ENCODE measurements around the gene BORA. TPM values are rescaled to one million over a fixed set of nuclear protein-coding genes. Genes with fewer than 3 reads are reported as not detected.

BORA gene
- total and polyA plus RNA-seq, 4 donors, result 1.6 to 4.0 (median 3.3) TPM

DNA sequence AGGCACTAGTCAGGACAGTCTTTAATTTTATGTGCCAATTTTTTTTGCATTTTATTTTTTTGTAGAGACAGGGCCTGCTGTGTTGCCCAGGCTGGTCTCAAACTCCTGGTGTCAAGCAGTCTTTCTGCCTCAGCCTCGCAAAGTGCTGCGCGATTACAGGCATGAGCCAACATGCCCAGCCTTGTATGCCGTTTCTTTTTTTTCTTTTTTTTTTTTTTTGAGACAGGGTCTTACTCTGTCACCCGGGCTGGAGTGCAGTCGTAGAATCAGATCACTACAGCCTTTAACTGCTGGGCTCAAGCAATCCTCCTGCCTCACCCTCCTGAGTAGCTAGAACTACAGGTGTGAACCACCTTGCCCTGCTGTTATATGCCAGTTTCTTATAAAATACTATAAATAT lies 26.4 kb downstream of the BORA start:
- no peaks in the 10 kb centered on the region for H3K4me1 ChIP-seq (ENCODE audit: control insufficient read depth in 5 of 5, insufficient read depth in 5 of 5, low read length in 5 of 5)
- H3K27me3 ChIP-seq (ENCODE audit: control insufficient read depth in 3 of 3, insufficient read depth in 3 of 3, low read length in 2 of 3), result no peaks in the 10 kb centered on the region
- WGBS, 2 donors, result 93 to 95% methylated on average over 6 of the region's 6 CpGs
- no peak overlapping the region for H3K27ac ChIP-seq (ENCODE audit: low read depth in 1 of 2, low read length in 1 of 2)
- H3K36me3 ChIP-seq (ENCODE audit: control insufficient read depth in 4 of 4, insufficient read depth in 4 of 4, low read length in 4 of 4), result peaks cover 12 to 48% (median 25%) of the 10 kb centered on the region in 4 donors
- H3K9me3 ChIP-seq (ENCODE audit: control insufficient read depth in 4 of 4, insufficient read depth in 3 of 4, low read length in 3 of 4), result peaks cover 0 to 2% (median 0%) of the 10 kb centered on the region in 4 donors
- TF ChIP-seq, protein P1, sequence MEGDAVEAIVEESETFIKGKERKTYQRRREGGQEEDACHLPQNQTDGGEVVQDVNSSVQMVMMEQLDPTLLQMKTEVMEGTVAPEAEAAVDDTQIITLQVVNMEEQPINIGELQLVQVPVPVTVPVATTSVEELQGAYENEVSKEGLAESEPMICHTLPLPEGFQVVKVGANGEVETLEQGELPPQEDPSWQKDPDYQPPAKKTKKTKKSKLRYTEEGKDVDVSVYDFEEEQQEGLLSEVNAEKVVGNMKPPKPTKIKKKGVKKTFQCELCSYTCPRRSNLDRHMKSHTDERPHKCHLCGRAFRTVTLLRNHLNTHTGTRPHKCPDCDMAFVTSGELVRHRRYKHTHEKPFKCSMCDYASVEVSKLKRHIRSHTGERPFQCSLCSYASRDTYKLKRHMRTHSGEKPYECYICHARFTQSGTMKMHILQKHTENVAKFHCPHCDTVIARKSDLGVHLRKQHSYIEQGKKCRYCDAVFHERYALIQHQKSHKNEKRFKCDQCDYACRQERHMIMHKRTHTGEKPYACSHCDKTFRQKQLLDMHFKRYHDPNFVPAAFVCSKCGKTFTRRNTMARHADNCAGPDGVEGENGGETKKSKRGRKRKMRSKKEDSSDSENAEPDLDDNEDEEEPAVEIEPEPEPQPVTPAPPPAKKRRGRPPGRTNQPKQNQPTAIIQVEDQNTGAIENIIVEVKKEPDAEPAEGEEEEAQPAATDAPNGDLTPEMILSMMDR (IDR thresholded peaks at IDR 0.05; ENCODE audit: control extremely low read depth, extremely low read depth), result no peak
- ATAC-seq (ENCODE audit: insufficient read depth, low FRiP score), result no peak
- DNase-seq, result no peak
- H3K4me3 ChIP-seq, result no peak overlapping the region
- H3K9ac ChIP-seq (ENCODE audit: insufficient read depth in 1 of 2, low read length in 2 of 2), result no peak overlapping the region

DNA sequence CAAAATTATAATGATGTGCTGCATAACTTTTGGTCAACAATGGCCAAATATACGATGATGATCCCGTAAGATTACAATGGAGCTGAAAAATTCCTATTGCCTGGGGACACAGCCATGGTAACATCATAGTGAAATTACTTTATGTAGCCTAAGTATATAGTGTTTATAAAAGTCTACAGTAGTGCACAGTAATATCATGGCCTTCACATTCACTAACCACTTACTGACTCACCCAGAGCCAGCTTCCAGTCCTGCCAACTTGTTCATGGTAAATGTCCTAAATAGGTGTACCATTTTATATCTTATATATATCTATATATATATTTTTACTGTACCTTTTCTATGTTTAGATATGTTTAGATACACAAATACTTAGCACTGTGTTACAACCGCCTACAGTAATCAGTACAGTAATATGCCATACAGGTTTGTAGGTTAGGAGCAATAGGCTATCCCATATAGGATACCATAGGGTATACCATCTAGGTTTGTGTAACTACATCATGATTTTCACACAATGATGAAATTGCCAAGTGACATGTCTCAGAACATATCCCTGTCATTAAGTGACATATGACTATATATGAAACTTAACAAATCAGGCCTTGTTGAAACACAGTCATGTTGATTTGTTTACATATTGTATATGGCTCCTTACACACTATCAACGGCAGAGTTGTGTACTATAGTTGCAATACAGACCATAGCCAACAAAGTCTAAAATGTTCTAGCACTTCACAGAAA lies 30.2 kb downstream of the BORA start:
- TF ChIP-seq, protein P1 (IDR thresholded peaks at IDR 0.05; ENCODE audit: control extremely low read depth, extremely low read depth), result no peak
- H3K27ac ChIP-seq (ENCODE audit: low read depth in 1 of 2, low read length in 1 of 2), result no peak overlapping the region
- no peaks in the 10 kb centered on the region for H3K9me3 ChIP-seq (ENCODE audit: control insufficient read depth in 4 of 4, insufficient read depth in 3 of 4, low read length in 3 of 4)
- H3K27me3 ChIP-seq (ENCODE audit: control insufficient read depth in 3 of 3, insufficient read depth in 3 of 3, low read length in 2 of 3), result no peaks in the 10 kb centered on the region
- ATAC-seq (ENCODE audit: insufficient read depth, low FRiP score), result no peak
- DNase-seq, result no peak
- no peaks in the 10 kb centered on the region for H3K4me1 ChIP-seq (ENCODE audit: control insufficient read depth in 5 of 5, insufficient read depth in 5 of 5, low read length in 5 of 5)
- H3K9ac ChIP-seq (ENCODE audit: insufficient read depth in 1 of 2, low read length in 2 of 2), result no peak overlapping the region
- peaks cover 18 to 65% (median 36%) of the 10 kb centered on the region in 4 donors for H3K36me3 ChIP-seq (ENCODE audit: control insufficient read depth in 4 of 4, insufficient read depth in 4 of 4, low read length in 4 of 4)
- H3K4me3 ChIP-seq, result no peak overlapping the region
- WGBS, 2 donors, result 73% methylated on average over 4 of the region's 4 CpGs

DNA sequence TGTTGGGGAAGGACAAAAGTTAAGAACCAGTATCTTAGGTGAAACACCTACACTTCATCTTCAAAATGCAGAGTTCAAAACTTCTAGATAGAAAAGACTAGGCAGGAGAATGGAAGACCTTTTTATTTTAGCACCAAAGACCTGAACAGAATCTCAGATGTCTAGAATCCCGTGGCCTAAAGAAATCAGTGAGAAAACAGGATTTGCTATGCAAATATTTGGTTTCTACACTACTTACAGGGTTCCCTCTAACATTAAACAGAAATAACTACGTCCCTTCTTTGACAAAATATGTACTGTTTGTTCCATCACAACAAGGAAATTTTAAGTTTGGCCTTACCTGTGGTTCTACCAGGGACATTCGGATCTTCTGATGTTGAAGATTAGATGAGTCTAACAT lies 32.5 kb downstream of the BORA start:
- Histone ChIP-seq H3K4me3 (no peak overlapping the region), H3K27me3 (ENCODE audit: control insufficient read depth in 3 of 3, insufficient read depth in 3 of 3, low read length in 2 of 3) (no peaks in the 10 kb centered on the region), H3K9ac (ENCODE audit: insufficient read depth in 1 of 2, low read length in 2 of 2) (no peak overlapping the region), H3K9me3 (ENCODE audit: control insufficient read depth in 4 of 4, insufficient read depth in 3 of 4, low read length in 3 of 4) (no peaks in the 10 kb centered on the region), H3K27ac (ENCODE audit: low read depth in 1 of 2, low read length in 1 of 2) (no peak overlapping the region), H3K4me1 (ENCODE audit: control insufficient read depth in 5 of 5, insufficient read depth in 5 of 5, low read length in 5 of 5) (no peaks in the 10 kb centered on the region), H3K36me3 (ENCODE audit: control insufficient read depth in 4 of 4, insufficient read depth in 4 of 4, low read length in 4 of 4) (peaks cover 13 to 66% (median 38%) of the 10 kb centered on the region in 4 donors)
- no peak for DNase-seq
- TF ChIP-seq, protein P1 (IDR thresholded peaks at IDR 0.05; ENCODE audit: control extremely low read depth, extremely low read depth), result no peak
- 85% methylated on average over 3 of the region's 3 CpGs for WGBS, 2 donors
- ATAC-seq (ENCODE audit: insufficient read depth, low FRiP score), result no peak

Measured in lung (tissue), 12 donors.